ENCODE results near the gene MTMR1.

DNA sequence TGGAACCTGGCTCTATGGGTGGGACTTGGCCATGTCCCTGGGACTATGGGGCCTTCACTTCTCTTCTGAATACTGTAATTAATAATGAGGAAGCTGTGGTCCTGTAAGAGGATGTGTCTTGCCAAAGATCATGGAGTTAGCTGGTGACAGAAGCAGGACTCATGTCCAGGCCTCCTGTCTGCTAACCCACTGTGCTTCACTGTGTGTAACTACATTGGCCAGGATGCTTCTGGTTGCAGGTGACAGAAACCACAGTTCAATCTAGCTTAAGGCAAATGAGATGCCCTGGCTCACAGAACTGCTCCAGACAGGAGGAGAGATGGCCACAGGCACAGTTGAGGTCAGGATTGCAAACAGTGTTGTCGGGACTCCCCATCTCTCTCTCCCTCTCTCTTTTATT lies 3.1 kb downstream of the MTMR1 start:
- TF ChIP-seq, protein P1, sequence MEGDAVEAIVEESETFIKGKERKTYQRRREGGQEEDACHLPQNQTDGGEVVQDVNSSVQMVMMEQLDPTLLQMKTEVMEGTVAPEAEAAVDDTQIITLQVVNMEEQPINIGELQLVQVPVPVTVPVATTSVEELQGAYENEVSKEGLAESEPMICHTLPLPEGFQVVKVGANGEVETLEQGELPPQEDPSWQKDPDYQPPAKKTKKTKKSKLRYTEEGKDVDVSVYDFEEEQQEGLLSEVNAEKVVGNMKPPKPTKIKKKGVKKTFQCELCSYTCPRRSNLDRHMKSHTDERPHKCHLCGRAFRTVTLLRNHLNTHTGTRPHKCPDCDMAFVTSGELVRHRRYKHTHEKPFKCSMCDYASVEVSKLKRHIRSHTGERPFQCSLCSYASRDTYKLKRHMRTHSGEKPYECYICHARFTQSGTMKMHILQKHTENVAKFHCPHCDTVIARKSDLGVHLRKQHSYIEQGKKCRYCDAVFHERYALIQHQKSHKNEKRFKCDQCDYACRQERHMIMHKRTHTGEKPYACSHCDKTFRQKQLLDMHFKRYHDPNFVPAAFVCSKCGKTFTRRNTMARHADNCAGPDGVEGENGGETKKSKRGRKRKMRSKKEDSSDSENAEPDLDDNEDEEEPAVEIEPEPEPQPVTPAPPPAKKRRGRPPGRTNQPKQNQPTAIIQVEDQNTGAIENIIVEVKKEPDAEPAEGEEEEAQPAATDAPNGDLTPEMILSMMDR (IDR thresholded peaks at IDR 0.05) = no peak
- TF ChIP-seq POLR2AphosphoS5 (IDR thresholded peaks at IDR 0.05; ENCODE audit: low read depth, low read length) (no peak), TCF7L2 (IDR thresholded peaks at IDR 0.05; ENCODE audit: low read depth, low read length) (no peak), SIN3A (IDR thresholded peaks at IDR 0.05; ENCODE audit: borderline replicate concordance, insufficient read depth, low read depth, low read length) (no peak)
- TF ChIP-seq, protein P2, sequence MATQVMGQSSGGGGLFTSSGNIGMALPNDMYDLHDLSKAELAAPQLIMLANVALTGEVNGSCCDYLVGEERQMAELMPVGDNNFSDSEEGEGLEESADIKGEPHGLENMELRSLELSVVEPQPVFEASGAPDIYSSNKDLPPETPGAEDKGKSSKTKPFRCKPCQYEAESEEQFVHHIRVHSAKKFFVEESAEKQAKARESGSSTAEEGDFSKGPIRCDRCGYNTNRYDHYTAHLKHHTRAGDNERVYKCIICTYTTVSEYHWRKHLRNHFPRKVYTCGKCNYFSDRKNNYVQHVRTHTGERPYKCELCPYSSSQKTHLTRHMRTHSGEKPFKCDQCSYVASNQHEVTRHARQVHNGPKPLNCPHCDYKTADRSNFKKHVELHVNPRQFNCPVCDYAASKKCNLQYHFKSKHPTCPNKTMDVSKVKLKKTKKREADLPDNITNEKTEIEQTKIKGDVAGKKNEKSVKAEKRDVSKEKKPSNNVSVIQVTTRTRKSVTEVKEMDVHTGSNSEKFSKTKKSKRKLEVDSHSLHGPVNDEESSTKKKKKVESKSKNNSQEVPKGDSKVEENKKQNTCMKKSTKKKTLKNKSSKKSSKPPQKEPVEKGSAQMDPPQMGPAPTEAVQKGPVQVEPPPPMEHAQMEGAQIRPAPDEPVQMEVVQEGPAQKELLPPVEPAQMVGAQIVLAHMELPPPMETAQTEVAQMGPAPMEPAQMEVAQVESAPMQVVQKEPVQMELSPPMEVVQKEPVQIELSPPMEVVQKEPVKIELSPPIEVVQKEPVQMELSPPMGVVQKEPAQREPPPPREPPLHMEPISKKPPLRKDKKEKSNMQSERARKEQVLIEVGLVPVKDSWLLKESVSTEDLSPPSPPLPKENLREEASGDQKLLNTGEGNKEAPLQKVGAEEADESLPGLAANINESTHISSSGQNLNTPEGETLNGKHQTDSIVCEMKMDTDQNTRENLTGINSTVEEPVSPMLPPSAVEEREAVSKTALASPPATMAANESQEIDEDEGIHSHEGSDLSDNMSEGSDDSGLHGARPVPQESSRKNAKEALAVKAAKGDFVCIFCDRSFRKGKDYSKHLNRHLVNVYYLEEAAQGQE (IDR thresholded peaks at IDR 0.05; ENCODE audit: insufficient read depth in 1 of 2, low read depth in 2 of 2, low read length in 1 of 2) = no peak
